AG10803 (cell line): ENCODE data around the gene SELL.
"Not testable (repeated sequence)": the region's sequence is repeated elsewhere in the genome, so short reads cannot be mapped to it uniquely, and the experiment has no call there.

Experiments used
- DNase-seq: peaks from one replicate; pipeline ENCODE4 v3.0.0; 2010; ENCODE audit warnings: low read depth
- H3K4me3 ChIP-seq: 2 replicates; pipeline ENCODE4 v1.5.1; 2011; ENCODE audit warnings: mild to moderate bottlenecking, low read length, control low read depth
- CTCF ChIP-seq: conservative IDR thresholded peaks from 2 replicates; pipeline ENCODE4 v1.5.1; 2011; ENCODE audit warnings: mild to moderate bottlenecking, low read length, control low read depth, inconsistent platforms

SELL gene

DNA sequence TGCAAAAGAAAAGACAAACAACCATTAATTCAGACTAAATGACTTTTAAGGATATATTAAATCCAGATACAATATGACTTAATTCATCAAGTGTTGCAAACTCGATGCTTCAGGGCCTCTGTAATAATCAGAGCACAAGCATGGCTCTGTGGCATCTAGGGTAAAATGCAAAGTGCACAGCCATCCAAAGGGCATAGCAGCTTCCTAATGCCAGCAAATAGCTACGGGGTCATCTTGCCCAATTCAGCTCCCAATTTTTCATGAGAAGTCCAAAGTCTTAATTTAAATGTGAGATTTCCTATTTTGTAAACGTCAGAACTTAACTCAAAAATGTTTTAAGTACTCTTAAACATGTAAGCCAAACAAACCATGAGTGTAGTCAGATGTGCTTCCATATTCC, 14.5 kb upstream of the SELL start:
- no peak for TF ChIP-seq CTCF
- no peak for DNase-seq
- H3K4me3 ChIP-seq, result no peak overlapping the region

GRCh38 chr1:169724168-169724567, 12.7 kb upstream of the SELL start:
- no peak overlapping the region for H3K4me3 ChIP-seq
- DNase-seq, result no peak
- no peak for TF ChIP-seq CTCF

- DNase-seq, result no peak
- no peak for TF ChIP-seq CTCF
- H3K4me3 ChIP-seq, result no peak overlapping the region
Measured at GRCh38 chr1:169723763-169724162, 12.3 kb upstream of the SELL start.

DNA sequence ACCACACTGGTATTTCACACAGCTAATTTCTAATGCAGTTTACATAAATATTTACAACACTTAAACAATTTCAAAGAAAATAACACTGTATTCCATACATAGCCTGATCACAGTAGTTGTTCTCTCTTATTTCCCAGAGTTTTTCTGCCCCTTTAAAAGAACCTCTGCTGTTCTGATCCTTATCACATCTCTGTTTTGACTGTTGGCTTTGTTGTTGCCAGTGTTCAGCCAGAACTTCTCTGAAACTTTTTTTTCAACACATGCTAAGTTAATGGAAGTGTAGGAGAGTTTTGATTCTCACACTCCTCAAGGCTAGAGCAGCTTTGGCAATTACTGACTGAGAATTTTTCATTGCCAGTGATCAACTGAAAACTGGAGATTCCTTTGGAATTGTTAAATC, 11.4 kb upstream of the SELL start:
- H3K4me3 ChIP-seq, result no peak overlapping the region
- DNase-seq, result no peak
- TF ChIP-seq CTCF, result no peak

DNA sequence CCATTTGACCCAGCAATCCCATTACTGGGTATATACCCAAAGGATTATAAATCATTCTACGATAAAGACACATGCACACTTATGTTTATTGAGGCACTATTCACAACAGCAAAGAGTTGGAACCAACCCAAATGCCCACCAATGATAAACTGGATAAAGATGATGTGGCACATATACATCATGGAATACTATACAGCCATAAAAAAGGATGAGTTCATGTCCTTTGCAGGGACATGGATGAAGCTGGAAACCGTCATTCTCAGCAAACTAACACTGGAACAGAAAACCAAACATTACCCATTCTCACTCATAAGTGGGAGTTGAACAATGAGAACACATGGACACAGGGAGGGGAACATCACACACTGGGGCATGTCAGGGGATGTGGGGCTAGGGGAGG, 3.7 kb upstream of the SELL start:
- not testable (repeated sequence) for DNase-seq, H3K4me3 ChIP-seq

GRCh38 chr1:169713090-169713489, 1.7 kb upstream of the SELL start:
- H3K4me3 ChIP-seq, DNase-seq: not testable (repeated sequence)

GRCh38 chr1:169712309-169712631, 850 bp upstream of the SELL start:
- H3K4me3 ChIP-seq, result no peak overlapping the region
- TF ChIP-seq CTCF, result no peak
- DNase-seq, result no peak

GRCh38 chr1:169708647-169709046, 2.8 kb downstream of the SELL start:
- H3K4me3 ChIP-seq, result no peak overlapping the region
- no peak for DNase-seq
- no peak for TF ChIP-seq CTCF
